ENCODE data around the gene C17orf75. TPM values are rescaled to one million over a fixed set of nuclear protein-coding genes. Genes with fewer than 3 reads are reported as not detected.

The C17orf75 gene
- total and polyA plus RNA-seq, 2 of the 8 experiments (the other 6 are each of a cell fraction or from before 2014, with no cell fraction given), result 15.8 to 42.6 TPM

GRCh38 chr17:32356750-32357149 lies 14.8 kb upstream of the C17orf75 start:
- Histone ChIP-seq H2BK5ac (ENCODE audit: low read depth, low read length) (no peak overlapping the region), H2AFZ (ENCODE audit: low read length) (no peak overlapping the region), H3K79me1 (ENCODE audit: low read depth, low read length) (peaks cover 4% of the 10 kb centered on the region; the same call in 1 of the 2 replicates), H3K23me2 (ENCODE audit: low read depth, low read length) (no peaks in the 10 kb centered on the region), H2BK15ac (ENCODE audit: low read length) (no peak overlapping the region), H3K4me1 (replicated peaks in 1 of 4; ENCODE audit: control insufficient read depth in 3 of 4, insufficient read depth in 4 of 4, low read length in 3 of 4) (no peaks in the 10 kb centered on the region; a peak in 1 of 7 replicates), H3K56ac (replicated peaks; ENCODE audit: insufficient read length, low read depth, low read length) (no peak overlapping the region), H4K20me1 (replicated peaks in 1 of 2; ENCODE audit: control insufficient read depth in 1 of 2, insufficient read depth in 2 of 2, low read length in 2 of 2) (peaks cover 26 to 28% of the 10 kb centered on the region in 2 experiments), H3K4me2 (ENCODE audit: insufficient read depth in 1 of 2, low read depth in 2 of 2, low read length in 2 of 2) (no peak overlapping the region), H3K27me3 (replicated peaks in 1 of 4; ENCODE audit: control insufficient read depth in 3 of 4, extremely low read depth in 1 of 4, insufficient read depth in 3 of 4, low read length in 3 of 4) (no peaks in the 10 kb centered on the region), H4K91ac (replicated peaks; ENCODE audit: insufficient read length, low read length) (no peak overlapping the region), H3K23ac (ENCODE audit: insufficient read length) (no peak overlapping the region), H3K4me3 (ENCODE audit: extremely low read depth in 1 of 4, insufficient read depth in 2 of 4, low read depth in 3 of 4, low read length in 4 of 4) (no peak overlapping the region), H3K9me3 (ENCODE audit: insufficient read depth in 2 of 2, low read depth in 1 of 2, low read length in 1 of 2) (no peaks in the 10 kb centered on the region), H3K79me2 (ENCODE audit: control insufficient read depth in 1 of 2, insufficient read depth in 2 of 2, low read length in 2 of 2) (peaks cover 34 to 92% of the 10 kb centered on the region in 2 experiments), H3K14ac (ENCODE audit: insufficient read length) (no peak overlapping the region), H3K36me3 (ENCODE audit: control insufficient read depth in 2 of 4, insufficient read depth in 4 of 4, low read length in 3 of 4) (peaks cover 14 to 90% (median 44%) of the 10 kb centered on the region in 4 experiments), H3K27ac (ENCODE audit: low read depth, low read length) (no peak overlapping the region), H4K8ac (ENCODE audit: extremely low read depth, insufficient read depth, low read length) (peak overlapping the region; percentile 22; the same call in 1 of the 2 replicates), H3K4ac (replicated peaks; ENCODE audit: insufficient read length, low read depth, low read length) (no peak overlapping the region), H2BK20ac (ENCODE audit: low read length) (no peak overlapping the region), H2BK12ac (ENCODE audit: low read depth, low read length) (no peak overlapping the region), H3K9ac (replicated peaks in 1 of 4; ENCODE audit: extremely low read depth in 1 of 4, low read depth in 3 of 4, low read length in 3 of 4) (no peak overlapping the region), H2BK120ac (replicated peaks; ENCODE audit: low read depth, low read length) (no peak overlapping the region), H3K18ac (ENCODE audit: extremely low read depth, low read length) (no peak overlapping the region), H4K5ac (ENCODE audit: insufficient read length, low read depth, low read length) (no peak overlapping the region), H2AK5ac (ENCODE audit: low read depth, low read length) (no peak overlapping the region)
- DNase-seq (ENCODE audit: low read depth in 1 of 2, low spot score in 2 of 2) (no peak), FAIRE-seq (no peak)
- ChIA-PET CTCF (ENCODE audit: partially characterized antibody) (no interaction called here), POLR2A (ENCODE audit: partially characterized antibody) (interaction anchor here (0.8 to 8.0 kb wide), 4 partner anchors 13 to 95 kb away, joined by 3 to 65 read pairs (median 6); no protein-coding TSS in a partner anchor)
- WGBS, 2 experiments (ENCODE audit: extremely low coverage in 1 of 2, insufficient coverage in 1 of 2, insufficient read length in 1 of 2, insufficient replicate concordance in 2 of 2, low coverage in 1 of 2, low lambda C conversion rate in 2 of 2, missing lambda C conversion rate in 1 of 2), result 90% methylated on average over 5 of the region's 5 CpGs; no CpG with 5 or more reads in 1 of the 2 experiments
- TF ChIP-seq SP4 (IDR thresholded peaks at IDR 0.05; ENCODE audit: low read length) (no peak), E2F6 (IDR thresholded peaks at IDR 0.05) (no peak), RNF2 (IDR thresholded peaks at IDR 0.05; ENCODE audit: borderline replicate concordance, low read depth, low read length, missing control alignments, poor library complexity, severe bottlenecking) (no peak)
